Type B pancreatic cell (in vitro differentiated cells): ENCODE measurements around the gene PERM1. TPM values are rescaled to one million over a fixed set of nuclear protein-coding genes. Genes with fewer than 3 reads are reported as not detected.
A peak's percentile ranks its signal among the peaks of the same experiment; 100 is the strongest.

Experiments used
- DNase-seq: peaks from one replicate; pipeline ENCODE4 v3.0.0; 2021; ENCODE audit warnings: mixed read lengths; ENCODE audit not compliant: unreplicated experiment; ENCODE audit errors: extremely low spot score
- H3K27ac Mint-ChIP-seq: 2 replicates; pipeline ENCODE4 v1.8.0; 2021; ENCODE audit warnings: mild to moderate bottlenecking, mixed read lengths
- H3K27me3 Mint-ChIP-seq: 2 replicates; pipeline ENCODE4 v1.8.0; 2021; ENCODE audit warnings: mixed read lengths
- H3K36me3 Mint-ChIP-seq: 2 replicates; pipeline ENCODE4 v1.8.0; 2021; ENCODE audit warnings: mixed read lengths
- H3K4me1 Mint-ChIP-seq: one replicate; pipeline ENCODE4 v1.8.0; 2021; ENCODE audit warnings: mixed read lengths; ENCODE audit not compliant: unreplicated experiment
- H3K4me3 Mint-ChIP-seq: 2 replicates; pipeline ENCODE4 v1.8.0; 2021; ENCODE audit warnings: mild to moderate bottlenecking, mixed read lengths
- H3K9me3 Mint-ChIP-seq: 2 replicates; pipeline ENCODE4 v1.8.0; 2021; ENCODE audit warnings: mixed read lengths
- total RNA-seq: library from RNA; stranded (reverse); gene quantifications from 2 replicates; pipeline ENCODE4 v1.2.1, GENCODE V29; 2021; ENCODE audit warnings: low replicate concordance
- TF ChIP-seq, protein P1 (sequence below): fragments of 200-600 bp; sonication (generic); conservative IDR thresholded peaks from 2 replicates; pipeline ENCODE4 v1.5.0; 2021; ENCODE audit warnings: antibody characterized with exemption, mild to moderate bottlenecking

PERM1 gene
- total RNA-seq, 1 donor from 2014 or later = 0.34 TPM

DNA sequence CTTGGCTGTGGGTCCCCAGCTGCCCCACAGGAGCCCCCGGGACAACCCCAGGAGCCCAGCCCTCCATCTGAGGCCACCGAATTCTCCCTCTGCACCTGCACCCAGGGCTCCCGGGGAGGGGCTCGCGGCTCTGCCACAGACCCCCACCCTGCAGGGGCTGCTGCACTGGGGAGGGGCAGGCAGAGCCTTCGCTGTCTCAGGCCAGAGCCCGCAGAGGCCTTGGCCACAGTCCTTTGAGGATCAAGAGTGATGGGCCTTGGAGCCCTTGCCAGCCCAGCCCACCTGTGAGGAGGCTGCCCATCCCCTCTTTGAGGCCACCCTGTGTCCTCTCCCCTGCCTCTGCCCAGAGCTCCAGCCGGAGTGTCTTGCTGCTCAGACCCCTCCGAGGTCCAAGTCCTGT, 6.5 kb downstream of the PERM1 start:
- Mint-ChIP-seq H3K27me3 (peaks cover 5% of the 10 kb centered on the region), H3K27ac (no peak overlapping the region), H3K4me1 (peaks cover 4% of the 10 kb centered on the region), H3K9me3 (no peaks in the 10 kb centered on the region), H3K4me3 (peak overlapping the region; percentile 61), H3K36me3 (no peaks in the 10 kb centered on the region)
- no peak for DNase-seq
- TF ChIP-seq, protein P1, sequence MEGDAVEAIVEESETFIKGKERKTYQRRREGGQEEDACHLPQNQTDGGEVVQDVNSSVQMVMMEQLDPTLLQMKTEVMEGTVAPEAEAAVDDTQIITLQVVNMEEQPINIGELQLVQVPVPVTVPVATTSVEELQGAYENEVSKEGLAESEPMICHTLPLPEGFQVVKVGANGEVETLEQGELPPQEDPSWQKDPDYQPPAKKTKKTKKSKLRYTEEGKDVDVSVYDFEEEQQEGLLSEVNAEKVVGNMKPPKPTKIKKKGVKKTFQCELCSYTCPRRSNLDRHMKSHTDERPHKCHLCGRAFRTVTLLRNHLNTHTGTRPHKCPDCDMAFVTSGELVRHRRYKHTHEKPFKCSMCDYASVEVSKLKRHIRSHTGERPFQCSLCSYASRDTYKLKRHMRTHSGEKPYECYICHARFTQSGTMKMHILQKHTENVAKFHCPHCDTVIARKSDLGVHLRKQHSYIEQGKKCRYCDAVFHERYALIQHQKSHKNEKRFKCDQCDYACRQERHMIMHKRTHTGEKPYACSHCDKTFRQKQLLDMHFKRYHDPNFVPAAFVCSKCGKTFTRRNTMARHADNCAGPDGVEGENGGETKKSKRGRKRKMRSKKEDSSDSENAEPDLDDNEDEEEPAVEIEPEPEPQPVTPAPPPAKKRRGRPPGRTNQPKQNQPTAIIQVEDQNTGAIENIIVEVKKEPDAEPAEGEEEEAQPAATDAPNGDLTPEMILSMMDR = no peak

DNA sequence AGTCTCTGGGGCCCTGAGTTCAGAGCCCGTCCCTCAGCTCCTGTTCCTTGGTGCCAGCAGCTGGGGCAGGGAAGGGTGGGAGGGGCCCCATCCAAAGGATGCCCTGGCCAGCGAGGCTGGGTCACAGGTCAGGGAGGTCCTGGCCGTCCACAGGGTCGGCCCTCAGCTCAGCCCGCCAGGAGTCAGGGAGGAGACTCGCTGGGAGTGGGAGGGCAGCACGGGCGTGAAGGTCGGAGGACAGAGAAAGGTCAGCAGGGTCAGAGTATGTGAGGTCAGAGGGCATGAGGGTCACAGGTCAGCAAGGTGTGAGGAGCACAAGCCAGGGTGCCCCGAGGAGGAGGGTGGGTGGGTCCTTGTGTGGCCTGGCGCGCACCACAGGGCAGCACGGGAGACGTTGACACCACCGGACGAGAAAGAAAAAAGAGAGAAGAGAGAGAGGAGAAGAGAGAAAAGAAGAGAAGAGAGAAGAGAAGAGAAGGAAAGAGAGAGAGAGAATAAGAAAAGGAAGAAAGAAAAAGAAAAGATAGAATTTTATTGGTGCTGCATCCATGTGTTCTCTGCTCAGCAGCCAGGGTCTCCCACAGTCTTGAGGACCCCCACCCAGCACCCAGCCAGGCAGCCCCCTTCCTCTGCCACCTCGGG, 7.1 kb downstream of the PERM1 start:
- Mint-ChIP-seq H3K4me3 (no peak overlapping the region), H3K36me3 (no peaks in the 10 kb centered on the region), H3K27me3 (peaks cover 5% of the 10 kb centered on the region), H3K27ac (no peak overlapping the region), H3K4me1 (peaks cover 4% of the 10 kb centered on the region), H3K9me3 (no peaks in the 10 kb centered on the region)
- TF ChIP-seq, protein P1 = no peak
- no peak for DNase-seq

DNA sequence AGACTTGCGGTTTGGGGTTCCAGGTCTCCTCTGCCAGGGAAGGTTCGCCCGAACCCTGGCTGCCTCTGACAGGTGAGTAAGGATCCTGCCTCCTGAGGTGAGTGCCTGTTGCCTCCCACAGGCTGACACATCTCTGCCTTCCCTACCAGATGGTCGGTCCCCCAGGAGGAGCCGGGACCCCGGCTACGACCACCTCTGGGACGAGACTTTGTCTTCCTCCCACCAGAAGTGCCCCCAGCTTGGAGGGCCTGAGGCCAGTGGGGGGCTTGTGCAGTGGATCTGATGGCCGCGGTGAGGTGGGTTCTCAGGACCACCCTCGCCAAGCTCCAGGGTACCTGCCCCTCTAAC, 7.6 kb downstream of the PERM1 start:
- H3K4me3 Mint-ChIP-seq = no peak overlapping the region
- no peak for DNase-seq
- no peaks in the 10 kb centered on the region for H3K36me3 Mint-ChIP-seq
- H3K27ac Mint-ChIP-seq = no peak overlapping the region
- H3K4me1 Mint-ChIP-seq = peaks cover 4% of the 10 kb centered on the region
- H3K27me3 Mint-ChIP-seq = peaks cover 11% of the 10 kb centered on the region
- TF ChIP-seq, protein P1 = no peak
- H3K9me3 Mint-ChIP-seq = no peaks in the 10 kb centered on the region

DNA sequence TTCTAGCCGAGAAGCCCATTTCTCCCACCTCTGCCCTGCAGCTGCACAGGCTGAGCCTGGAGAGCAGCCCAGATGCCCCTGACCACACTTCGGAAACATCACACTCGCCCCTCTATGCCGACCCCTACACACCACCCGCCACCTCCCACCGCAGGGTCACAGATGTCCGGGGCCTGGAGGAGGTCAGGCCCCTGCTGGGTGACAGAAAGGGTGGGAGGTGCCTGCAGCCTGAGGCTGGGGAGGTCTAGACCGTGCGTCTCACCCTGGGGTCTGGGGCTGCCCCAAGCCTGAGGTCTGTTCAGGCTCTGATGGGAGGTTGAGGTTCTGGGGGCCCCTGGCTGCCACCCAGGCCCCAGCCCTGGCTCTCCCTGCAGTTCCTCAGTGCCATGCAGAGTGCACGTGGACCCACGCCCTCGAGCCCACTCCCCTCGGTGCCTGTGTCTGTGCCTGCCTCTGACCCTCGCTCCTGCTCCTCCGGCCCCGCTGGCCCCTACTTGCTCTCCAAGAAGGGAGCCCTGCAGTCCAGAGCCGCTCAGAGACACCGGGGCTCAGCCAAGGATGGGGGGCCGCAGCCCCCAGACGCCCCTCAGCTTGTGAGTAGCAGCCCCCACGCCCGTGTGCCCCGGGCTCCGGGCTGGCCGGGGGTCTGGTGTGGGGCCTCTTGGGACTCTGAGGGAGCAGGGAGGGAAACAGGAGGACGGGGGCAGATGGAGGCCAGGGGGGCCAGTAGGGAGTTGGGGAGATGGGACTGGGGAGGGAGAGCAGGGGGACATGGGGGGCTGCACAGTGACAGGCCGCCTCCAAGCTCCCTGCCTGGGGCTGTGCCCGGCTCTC, 8.2 kb downstream of the PERM1 start:
- Mint-ChIP-seq H3K4me3 (no peak overlapping the region), H3K27ac (no peak overlapping the region), H3K36me3 (no peaks in the 10 kb centered on the region), H3K4me1 (peaks cover 4% of the 10 kb centered on the region), H3K27me3 (peaks cover 17% of the 10 kb centered on the region), H3K9me3 (no peaks in the 10 kb centered on the region)
- DNase-seq = no peak
- TF ChIP-seq, protein P1 = no peak

DNA sequence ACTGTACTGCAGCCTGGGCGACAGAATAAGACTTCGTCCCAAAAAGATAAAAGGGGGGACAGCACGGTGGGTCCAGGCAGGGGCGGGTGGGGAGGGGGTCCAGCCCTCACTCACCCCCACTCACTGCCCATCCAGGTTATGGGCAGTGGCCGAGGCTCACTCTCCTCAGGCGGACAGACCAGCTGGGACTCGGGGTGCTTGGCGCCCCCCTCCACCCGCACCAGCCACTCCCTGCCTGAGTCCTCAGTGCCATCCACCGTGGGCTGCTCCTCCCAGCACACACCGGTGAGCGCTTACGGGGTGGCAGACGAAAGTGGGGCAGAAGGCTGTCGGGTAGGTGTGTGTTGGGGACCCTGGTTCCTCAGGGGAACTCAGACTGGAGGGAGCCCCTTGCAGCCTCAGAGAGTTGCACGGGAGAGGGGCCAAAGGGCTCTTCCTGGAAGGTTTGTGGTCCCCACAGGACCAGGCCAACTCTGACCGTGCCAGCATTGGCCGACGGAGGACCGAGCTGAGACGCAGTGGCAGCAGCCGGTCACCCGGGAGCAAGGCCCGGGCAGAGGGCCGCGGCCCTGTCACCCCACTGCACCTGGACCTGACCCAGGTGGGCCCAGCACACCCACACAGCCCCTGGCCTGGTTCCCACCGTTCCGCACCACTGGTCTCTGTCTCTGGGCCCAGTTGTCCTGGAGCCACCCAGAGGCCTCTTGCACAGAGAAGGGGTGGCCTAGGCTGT, 9.0 kb downstream of the PERM1 start:
- Mint-ChIP-seq H3K4me3 (no peak overlapping the region), H3K4me1 (peaks cover 4% of the 10 kb centered on the region), H3K9me3 (no peaks in the 10 kb centered on the region), H3K27ac (no peak overlapping the region), H3K36me3 (no peaks in the 10 kb centered on the region), H3K27me3 (peaks cover 24% of the 10 kb centered on the region)
- DNase-seq = no peak
- TF ChIP-seq, protein P1 = no peak
